Non-pigmented ciliary epithelial cell (primary cell): ENCODE data around the gene NELFB.

ENCODE experiments used
- DNase-seq: peaks from one replicate; pipeline ENCODE4 v3.0.0-alpha.2; 2010; ENCODE audit warnings: low read depth

Gene NELFB

DNA sequence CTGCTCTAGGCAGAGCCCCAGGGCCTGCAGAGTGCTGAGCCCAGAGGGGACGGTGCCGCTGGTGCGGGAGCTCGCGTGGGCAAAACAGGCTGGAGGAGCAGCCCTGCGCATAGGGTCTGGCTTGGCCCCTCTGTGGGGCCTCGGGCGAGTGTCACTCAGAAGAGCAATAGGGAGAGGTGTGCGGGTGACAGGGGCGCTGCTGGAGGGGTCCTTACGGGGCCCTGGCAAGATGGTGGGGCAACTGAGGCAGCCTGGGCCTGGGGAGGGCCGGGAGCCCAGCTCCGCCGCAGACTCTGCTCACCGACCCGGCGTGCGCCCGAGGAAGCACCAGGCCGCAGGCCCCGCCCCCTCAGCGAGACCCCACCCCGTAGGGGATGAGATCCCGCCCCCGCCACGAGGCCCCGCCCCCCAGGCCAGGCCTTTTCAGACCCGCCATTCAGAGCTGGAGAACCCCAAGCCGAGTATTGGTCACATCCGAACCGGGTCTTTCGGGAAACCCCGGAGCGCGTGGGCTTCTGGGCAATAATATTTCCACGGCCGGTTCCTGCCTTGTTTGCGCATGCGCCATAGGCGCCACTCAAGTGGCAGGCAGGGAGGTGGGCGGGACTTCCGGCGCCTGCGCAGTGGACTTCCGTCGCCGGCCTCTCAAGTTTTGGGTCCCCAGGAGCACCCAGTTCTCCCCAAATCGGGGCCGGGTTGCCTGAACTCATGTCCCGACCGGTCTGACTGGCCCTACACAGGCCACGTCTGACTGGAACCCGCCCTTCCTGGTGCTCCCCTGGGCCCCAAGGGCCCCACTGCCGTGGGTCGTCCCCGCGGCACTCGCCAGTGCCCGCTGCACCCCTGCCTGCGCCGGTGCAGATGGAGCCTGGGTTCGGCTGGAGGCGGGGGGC is 31.8 kb upstream of the NELFB start:
- DNase-seq, result peak; percentile 88

DNA sequence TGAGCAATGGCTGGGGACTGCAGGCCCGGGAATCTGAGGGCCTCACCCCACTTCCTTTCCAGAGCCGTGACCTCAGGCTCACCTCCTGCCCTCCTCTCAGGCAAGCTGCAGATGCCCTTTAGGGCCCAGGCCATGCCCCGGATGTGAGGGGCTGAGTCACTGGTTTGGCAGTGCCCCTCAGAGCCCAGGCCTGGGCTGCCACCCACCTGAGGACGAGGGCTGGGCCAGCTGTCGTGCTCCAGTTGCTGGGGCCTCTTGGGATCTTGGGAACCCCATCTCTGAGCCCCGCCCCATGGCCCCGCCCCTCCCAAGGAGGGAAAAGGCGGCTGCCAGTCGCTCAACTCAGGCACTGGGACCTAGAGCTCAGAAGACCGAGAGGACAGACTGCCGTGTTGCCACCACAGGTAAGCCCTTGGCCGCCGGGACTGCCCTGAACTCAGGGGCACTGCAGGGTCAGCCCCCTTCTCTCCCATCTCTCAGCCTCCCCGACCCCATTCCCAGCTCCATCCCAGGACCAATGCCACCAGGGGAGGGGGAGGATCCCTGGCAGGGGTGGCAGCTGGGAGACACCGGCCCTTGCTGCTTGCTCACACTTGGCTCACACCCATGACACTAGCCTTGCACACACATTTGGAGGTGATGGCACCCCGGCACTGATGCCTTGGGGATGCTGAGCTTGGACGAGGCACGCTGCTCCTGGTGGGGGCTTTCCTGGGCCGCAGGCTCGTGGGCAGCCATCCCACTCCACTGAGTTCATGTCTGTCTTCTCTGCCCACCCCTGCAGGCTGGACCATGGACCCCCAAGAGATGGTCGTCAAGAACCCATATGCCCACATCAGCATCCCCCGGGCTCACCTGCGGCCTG is 30.1 kb upstream of the NELFB start, which contains the start of gene CYSRT1:
Gene CYSRT1, plus strand, starts transcription at position 345 of the 865 bp plus-strand sequence. Its CDS starts 448 bp downstream, at position 793.
- DNase-seq, result no peak

DNA sequence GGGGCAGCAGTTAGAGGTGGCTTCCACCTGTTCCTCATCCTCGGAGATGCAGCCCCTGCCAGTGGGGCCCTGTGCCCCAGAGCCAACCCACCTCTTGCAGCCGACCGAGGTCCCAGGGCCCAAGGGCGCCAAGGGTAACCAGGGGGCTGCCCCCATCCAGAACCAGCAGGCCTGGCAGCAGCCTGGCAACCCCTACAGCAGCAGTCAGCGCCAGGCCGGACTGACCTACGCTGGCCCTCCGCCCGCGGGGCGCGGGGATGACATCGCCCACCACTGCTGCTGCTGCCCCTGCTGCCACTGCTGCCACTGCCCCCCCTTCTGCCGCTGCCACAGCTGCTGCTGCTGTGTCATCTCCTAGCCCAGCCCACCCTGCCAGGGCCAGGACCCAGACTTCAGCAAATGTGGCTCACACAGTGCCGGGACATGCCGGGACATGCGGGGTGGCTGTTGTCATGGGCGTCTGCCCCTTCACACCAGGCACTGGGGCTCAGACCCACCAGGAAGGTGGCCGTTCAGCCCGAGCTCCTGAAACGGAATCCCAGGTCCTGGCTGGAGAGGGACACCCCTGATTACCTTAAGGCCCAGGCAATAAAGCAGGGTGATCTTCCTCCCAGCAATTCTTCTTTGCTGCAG is 29.3 kb upstream of the NELFB start:
- no peak for DNase-seq

DNA sequence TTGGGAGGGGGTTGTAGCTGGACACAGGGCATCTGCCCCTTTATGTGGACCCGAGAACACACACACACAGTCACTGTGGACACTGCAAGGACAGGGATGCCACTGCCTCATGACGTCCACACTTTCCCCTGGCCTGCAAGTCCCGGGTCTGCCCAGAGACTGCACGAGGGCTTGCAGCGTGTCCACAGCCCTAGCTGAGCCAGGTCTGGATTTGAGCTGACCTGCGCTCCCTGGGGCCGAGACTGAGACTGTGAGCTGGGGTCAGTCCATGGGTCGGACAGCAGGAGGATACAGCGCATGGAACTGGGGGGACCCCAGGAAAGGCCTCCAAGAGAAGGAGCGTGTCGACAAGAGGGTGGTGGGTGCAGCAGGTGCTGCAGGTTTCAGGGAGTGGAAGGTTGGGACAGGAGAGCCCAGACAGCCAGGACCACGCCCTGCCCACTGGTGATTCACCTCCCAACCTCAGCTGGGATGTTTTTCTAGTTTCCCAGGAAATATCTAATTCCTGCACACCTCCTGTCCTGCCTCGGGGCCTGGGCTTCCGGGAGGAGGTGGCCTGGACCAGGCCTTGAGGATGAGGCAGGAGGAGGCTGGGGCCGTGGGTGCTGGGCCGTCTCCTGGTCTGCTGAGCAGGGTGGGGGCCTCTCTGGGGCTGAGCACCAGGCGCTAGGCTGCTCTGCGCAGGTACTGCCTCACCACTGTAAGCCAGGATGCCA is 28.6 kb upstream of the NELFB start:
- no peak for DNase-seq

DNA sequence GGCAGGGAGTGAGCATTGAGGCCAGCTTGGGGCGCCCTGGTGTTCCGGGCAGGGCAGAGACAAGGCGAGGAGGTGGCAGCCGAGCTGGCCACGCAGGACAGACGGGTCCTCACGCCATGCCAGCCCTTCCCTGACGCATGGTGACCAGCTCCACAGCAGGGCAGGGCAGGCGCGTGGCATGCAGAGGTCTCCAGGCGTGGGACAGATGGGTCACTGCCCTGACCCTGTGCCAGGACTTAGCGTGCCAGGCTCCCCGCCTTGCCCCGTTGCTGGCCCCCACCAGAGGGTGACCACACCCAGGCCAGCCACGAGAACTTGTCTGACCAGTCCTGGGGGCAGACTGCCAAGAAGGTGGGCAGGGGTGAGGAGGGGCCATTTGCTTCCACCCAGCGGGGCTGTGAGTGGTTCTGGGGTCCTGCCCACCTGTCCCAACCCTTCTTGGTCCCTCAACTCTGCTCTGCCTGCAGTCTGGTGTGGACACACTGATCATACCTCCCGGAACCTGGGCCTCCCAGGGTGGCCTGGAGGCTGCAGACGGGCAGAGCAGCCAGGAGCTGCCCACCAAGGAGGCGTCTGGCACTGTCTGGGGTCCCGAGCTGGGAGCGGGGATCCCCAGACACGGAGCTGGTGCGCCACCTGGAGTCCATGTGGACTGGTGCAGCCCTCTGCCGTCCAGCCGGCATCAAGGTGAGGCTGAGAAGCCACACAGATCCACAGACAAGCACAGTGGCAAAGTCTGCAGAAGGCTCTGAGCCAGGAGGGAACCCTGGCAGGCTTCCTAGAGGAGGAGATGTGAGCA is 27.9 kb upstream of the NELFB start, which contains the start of gene RNF224:
Gene RNF224, plus strand, starts transcription at position 449 of the 799 bp plus-strand sequence. CDS start 834 bp downstream, outside the sequence.
- DNase-seq, result no peak

DNA sequence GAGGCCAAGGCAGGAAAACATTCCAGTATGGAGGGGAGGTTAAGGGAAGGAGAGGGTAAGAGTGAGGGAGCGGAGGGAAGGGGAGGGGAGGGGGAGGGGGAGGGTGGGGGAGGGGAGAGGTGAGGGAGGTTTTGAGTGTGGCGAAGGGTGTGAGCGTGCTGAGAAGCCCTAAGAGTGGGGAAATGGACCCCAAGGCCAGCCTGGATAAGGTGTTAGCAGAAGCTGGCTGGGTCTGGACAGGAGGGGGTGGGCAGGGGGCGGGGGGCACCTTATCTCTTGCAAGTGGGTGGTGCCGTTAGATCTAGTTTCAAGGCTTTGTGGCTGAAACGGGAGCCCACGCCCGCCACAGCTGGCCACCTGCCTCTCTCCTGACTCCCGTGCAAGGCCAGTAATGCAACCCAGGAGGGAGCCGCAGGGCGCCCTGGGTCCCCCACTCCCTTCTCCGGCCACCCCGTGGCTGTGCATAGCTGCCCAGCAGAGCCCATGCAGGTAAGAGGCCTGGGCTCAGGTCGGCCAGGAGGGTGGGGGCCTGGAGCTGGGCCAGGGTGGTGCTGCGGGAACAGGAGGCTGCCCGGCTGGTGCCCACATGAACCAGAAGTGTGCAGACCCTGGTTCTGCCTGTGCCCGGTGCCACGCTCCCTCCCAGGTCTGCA is 27.1 kb upstream of the NELFB start:
- DNase-seq, result no peak

DNA sequence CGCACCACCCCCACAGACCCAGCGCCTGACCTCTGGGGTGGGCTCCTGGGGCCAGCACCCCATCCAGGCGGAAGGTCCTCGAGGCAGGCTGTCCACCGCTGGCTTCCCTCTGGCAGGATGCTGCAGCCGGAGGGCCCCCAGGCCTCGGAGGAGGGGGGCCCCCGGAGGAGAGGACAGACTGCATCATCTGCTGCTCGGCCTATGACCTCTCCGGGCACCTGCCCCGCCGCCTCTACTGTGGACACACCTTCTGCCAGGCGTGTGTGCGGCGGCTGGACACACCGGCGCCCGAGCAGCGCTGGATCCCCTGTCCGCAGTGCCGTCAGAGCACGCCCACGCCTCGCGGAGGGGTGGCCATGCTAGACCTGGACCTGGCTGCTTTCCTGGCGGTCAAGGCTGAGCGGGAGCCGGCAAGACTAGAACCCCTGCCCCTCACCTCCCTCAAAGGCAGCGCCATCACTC is 26.6 kb upstream of the NELFB start:
- no peak for DNase-seq

DNA sequence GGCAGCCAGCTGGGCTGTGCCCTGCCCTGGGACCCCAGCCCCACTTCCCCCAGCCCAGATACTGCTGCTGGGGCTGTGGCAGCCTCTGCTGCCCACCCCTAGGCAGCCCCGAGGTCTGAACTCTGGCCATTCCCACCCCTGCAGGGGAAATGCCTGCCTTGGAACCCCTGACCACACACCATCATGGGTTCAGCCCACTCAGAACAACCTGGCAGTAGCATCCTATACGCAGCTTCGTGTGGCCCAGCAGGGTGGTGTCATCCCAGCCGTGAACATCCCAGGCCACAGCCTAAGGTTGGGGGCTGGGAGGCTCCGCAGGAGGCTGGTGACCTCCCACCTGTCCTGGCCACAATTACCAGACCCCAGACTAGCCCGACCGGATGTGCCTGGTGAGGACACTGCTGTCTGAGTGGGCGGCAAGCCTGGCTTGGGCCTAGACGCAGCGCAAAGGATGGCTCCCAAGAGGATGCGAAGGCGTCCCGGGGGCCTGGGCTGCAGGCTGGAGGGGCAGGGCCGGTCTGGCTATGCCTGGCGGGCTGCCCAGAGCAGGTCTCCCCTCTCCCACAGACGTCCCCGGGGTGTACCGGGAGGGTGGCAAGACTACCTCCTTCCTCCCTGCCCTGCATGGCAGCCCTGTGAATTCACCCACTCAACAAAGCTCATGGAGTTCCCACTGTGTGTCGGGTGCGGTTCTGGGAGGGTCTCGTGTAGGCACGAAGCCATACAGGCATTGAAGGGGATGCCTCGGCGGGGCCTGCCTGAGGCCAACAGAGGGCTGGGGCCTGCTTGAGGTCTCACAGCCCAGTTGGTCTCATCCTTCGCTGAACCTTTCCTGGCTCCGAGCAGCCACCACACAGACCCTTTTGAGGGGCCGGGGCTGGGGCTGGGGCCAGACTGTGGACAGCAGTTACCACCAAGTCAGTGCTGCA is 25.9 kb upstream of the NELFB start:
- no peak for DNase-seq

DNA sequence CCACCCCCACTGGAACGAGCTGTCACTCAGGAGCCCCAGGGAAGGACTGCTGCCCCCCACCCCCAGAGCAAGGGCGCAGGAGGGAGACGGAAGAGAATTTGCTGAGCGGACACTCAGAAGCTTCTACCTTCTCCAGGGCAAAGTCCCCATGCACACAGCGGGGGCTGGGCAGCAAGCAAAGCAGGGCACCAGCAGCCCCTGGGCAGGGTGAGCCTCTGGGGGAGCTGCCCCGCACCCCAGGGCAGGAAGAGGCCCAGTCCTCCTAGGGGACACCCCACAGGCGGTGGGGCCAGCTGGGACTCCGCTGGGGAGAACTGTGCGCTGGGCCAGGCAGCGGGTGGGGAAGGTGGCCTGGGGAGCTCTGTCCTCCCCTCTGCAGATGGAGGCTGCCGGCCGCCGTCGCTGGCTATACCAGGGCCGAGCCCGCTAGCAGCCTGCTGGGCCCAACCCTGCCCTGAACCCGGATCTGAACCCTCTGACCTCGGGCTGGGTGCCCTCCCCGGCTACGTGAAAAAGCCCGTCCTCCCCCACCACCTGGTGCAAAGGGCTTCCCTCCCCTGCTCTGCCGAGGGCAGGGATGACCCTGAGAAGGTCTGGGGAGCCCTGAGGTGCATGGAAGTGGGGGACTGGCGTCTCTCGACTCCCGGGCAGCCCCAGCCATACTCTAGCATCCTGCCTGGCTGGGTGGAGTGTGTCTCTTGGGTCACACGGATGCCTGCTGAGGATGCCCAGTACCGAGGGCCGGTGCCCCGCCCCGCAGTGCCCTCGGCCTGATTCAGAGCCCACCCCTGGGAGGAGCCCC is 25.0 kb upstream of the NELFB start:
- DNase-seq, result no peak

DNA sequence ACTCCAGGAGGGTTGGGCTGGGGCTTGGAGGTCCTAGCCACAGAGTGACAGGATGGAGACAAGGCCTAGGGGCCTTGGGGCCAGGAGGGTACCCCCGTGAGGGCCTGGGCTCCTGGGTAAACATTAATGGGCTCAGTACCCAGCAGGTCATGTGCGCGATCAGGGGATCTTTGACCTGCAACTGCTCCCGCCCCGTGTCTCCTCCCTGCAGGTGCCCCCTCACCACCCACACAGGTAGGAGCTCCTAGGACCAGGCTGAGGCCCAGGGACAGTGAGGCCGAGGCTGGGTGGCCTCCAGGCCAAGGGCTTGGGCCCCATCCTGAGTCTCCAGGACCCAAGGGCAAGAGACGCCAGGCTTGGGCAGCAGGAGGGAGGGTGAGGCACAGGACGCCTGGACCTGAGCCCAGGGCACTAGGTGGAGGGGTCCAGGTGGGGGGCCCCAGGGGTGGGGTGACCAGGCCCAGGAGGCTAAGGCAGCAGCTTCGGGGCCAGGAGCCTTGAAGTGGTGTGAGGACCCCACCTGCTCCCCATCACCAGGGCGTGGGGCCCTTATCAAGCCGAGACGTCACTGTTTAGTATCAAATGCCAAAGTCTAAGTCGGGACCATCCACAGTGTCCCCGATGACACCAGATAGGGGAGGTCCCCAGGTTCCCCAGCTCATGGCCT is 24.3 kb upstream of the NELFB start, which contains the start of gene SLC34A3:
Gene SLC34A3, plus strand, starts transcription at position 197 of the 667 bp plus-strand sequence. CDS start 802 bp downstream, outside the sequence.
- no peak for DNase-seq

DNA sequence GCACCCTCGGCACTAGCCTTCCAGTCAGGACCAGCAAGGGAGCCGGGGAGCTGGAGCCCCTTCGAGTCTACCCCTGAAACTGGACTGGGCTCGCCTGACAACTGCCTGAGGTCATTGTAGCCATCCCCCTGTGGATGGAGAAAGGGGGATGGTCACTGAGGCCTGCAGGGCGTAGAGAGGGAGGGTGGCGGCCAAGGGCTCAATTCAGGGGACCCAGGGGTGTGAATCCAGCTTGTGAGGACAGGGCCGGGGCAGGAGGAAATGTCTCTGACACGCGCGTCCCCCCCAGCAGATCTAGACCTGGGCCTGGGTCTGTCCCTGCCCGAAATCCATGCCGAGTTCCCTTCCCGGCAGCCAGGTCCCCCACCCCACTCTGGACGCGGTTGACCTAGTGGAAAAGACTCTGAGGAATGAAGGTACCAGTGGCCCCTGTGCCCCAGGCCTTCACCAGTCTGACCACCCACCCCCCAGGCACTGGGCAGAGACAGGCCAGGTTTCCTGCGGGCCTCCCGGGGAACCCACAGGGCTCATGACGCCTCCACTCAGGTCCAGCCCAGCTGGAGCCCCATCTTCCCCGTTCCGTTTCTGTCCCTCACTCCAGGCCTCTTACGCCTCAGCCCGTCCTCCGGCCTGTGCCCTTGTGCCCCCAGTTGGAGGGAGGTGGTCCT is 23.6 kb upstream of the NELFB start:
- DNase-seq, result no peak

DNA sequence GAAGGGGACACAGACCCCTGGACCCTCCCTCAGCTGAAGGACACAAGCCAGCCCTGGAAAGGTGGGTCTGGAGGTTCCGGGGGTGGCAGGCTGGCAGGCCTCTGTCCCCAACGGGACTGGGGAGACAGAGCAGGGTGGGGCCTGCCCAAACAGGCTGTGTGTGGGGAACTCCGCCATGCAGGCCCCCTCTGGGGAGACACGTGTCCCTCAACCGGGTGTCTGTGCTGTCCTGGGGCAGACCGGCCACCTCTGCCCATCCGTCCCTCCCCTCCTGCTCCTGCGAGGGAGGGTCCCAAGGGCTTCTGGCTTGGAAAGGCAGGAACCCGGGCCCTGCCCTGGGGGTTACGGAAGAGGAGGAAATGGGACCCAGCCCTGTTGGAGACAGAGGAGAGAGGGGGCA is 23.0 kb upstream of the NELFB start:
- DNase-seq, result no peak

DNA sequence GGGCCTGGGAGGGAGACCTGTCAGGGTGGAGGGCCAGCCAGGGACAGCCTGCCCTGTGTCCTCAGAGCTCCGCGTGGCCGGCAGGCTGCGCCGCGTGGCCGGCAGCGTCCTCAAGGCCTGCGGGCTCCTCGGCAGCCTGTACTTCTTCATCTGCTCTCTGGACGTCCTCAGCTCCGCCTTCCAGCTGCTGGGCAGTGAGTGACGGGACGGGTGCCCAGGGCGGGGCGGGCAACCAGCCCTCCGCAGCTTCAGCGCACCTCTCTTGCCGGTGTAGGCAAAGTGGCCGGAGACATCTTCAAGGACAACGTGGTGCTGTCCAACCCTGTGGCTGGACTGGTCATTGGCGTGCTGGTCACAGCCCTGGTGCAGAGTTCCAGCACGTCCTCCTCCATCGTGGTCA is 22.6 kb upstream of the NELFB start:
- no peak for DNase-seq

DNA sequence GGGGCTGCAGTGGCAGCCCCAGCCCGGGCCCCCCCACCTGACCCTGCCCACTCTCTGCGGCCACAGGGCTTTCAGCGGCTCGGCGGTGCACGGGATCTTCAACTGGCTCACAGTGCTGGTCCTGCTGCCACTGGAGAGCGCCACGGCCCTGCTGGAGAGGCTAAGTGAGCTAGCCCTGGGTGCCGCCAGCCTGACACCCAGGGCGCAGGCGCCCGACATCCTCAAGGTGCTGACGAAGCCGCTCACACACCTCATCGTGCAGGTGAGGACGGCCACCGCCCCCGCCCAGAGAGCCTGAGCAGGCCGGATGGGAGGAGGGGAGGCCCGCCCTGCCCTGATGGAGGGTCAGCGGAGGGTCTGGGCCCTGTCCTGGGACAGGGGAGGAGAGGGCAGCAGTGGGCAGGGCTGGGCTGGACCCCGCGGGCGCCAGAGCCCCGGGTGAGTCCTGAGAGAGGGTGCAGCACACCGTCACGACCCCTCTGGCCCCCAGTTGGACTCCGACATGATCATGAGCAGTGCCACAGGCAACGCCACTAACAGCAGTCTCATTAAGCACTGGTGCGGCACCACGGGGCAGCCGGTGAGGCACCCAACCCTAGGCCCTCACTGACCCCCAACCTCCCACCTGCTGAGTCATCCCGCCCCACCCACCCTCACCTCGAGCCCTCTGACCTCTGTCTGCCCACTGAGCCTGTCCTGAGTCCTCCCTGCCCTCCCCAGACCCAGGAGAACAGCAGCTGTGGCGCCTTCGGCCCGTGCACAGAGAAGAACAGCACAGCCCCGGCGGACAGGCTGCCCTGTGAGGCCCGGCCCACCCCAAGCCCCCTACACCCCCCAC is 21.8 kb upstream of the NELFB start:
- DNase-seq, result no peak

DNA sequence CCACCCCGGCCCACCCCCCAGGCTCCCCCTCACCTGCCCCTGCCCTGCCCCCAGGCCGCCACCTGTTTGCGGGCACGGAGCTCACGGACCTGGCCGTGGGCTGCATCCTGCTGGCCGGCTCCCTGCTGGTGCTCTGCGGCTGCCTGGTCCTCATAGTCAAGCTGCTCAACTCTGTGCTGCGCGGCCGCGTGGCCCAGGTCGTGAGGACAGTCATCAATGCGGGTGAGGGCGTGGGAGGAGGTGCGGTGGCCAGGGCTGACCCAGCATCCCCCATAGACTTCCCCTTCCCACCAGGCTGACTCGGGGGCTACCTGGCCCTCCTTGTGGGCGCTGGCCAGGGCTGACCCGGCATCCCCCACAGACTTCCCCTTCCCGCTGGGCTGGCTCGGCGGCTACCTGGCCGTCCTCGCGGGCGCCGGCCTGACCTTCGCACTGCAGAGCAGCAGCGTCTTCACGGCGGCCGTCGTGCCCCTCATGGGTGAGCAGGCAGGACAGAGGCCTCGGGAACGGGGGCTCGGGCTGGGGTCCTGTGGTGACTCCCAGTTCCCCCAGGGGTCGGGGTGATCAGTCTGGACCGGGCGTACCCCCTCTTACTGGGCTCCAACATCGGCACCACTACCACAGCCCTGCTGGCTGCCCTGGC is 21.0 kb upstream of the NELFB start:
- no peak for DNase-seq
